ENCODE results near the gene BSN.

Gene BSN

GRCh38 chr3:49667701-49668413 is 113.6 kb downstream of the BSN start:
- ATAC-seq (ENCODE audit: low read depth) (no peak), DNase-seq (ENCODE audit: low spot score) (no peak)
- peak overlapping the region; percentile 38 for H3K27ac ChIP-seq (ENCODE audit: poor library complexity, severe bottlenecking)
- peaks cover 16% of the 10 kb centered on the region for H3K4me1 ChIP-seq (ENCODE audit: insufficient read depth, poor library complexity, severe bottlenecking)
- H3K36me3 ChIP-seq (ENCODE audit: low read depth), result no peaks in the 10 kb centered on the region
- no peaks in the 10 kb centered on the region for H3K27me3 ChIP-seq (ENCODE audit: insufficient read depth, poor library complexity, severe bottlenecking)
- H3K9me3 ChIP-seq (ENCODE audit: severe bottlenecking), result no peaks in the 10 kb centered on the region
- no peak for TF ChIP-seq CTCF (IDR thresholded peaks at IDR 0.05; ENCODE audit: poor library complexity, severe bottlenecking)
- H3K4me3 ChIP-seq (ENCODE audit: severe bottlenecking), result no peak overlapping the region

DNA sequence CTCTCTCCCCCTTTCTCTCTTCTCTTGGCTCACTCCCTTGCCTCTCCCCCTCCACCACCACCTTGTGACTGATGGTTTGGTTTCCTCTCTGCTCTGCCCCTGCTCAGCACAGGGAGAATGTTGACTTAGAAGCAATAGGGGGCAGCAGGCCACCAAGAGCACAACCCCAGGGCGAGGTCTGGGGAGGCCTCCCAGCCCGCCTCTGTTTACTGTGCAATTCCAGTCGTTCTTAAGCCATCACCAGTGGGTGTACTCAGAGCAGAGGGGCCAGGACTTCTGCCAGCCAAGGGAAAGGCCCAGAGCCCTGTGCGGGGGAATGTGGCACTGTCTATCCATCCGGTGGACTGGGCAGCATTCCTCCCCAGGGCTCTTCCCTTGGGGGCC is 114.1 kb downstream of the BSN start:
- ATAC-seq (ENCODE audit: low read depth) (peak; percentile 14; the same call in 1 of the 3 replicates), DNase-seq (ENCODE audit: low spot score) (no peak)
- TF ChIP-seq CTCF (IDR thresholded peaks at IDR 0.05; ENCODE audit: poor library complexity, severe bottlenecking), result no peak

GRCh38 chr3:49668861-49669260 is 114.6 kb downstream of the BSN start:
- Histone ChIP-seq H3K9me3 (ENCODE audit: severe bottlenecking) (no peaks in the 10 kb centered on the region), H3K36me3 (ENCODE audit: low read depth) (no peaks in the 10 kb centered on the region), H3K4me3 (ENCODE audit: severe bottlenecking) (no peak overlapping the region), H3K27me3 (ENCODE audit: insufficient read depth, poor library complexity, severe bottlenecking) (no peaks in the 10 kb centered on the region), H3K4me1 (ENCODE audit: insufficient read depth, poor library complexity, severe bottlenecking) (peaks cover 16% of the 10 kb centered on the region), H3K27ac (ENCODE audit: poor library complexity, severe bottlenecking) (peak overlapping the region; percentile 38)
- ATAC-seq (ENCODE audit: low read depth) (peak; percentile 37), DNase-seq (ENCODE audit: low spot score) (no peak)
- no peak for TF ChIP-seq CTCF (IDR thresholded peaks at IDR 0.05; ENCODE audit: poor library complexity, severe bottlenecking)

More for the DNA sequence above, 114.1 kb downstream of the BSN start:
- Histone ChIP-seq H3K4me3 (ENCODE audit: severe bottlenecking) (no peak overlapping the region), H3K27me3 (ENCODE audit: insufficient read depth, poor library complexity, severe bottlenecking) (no peaks in the 10 kb centered on the region), H3K4me1 (ENCODE audit: insufficient read depth, poor library complexity, severe bottlenecking) (peaks cover 16% of the 10 kb centered on the region), H3K27ac (ENCODE audit: poor library complexity, severe bottlenecking) (peak overlapping the region; percentile 38), H3K36me3 (ENCODE audit: low read depth) (no peaks in the 10 kb centered on the region), H3K9me3 (ENCODE audit: severe bottlenecking) (no peaks in the 10 kb centered on the region)

- peak overlapping the region; percentile 38 for H3K27ac ChIP-seq (ENCODE audit: poor library complexity, severe bottlenecking)
- ATAC-seq (ENCODE audit: low read depth) (no peak), DNase-seq (ENCODE audit: low spot score) (no peak)
- peaks cover 16% of the 10 kb centered on the region for H3K4me1 ChIP-seq (ENCODE audit: insufficient read depth, poor library complexity, severe bottlenecking)
- H3K9me3 ChIP-seq (ENCODE audit: severe bottlenecking), result no peaks in the 10 kb centered on the region
- no peaks in the 10 kb centered on the region for H3K36me3 ChIP-seq (ENCODE audit: low read depth)
- H3K4me3 ChIP-seq (ENCODE audit: severe bottlenecking), result no peak overlapping the region
- H3K27me3 ChIP-seq (ENCODE audit: insufficient read depth, poor library complexity, severe bottlenecking), result no peaks in the 10 kb centered on the region
- TF ChIP-seq CTCF (IDR thresholded peaks at IDR 0.05; ENCODE audit: poor library complexity, severe bottlenecking), result no peak
These were observed 115.1 kb downstream of the BSN start for GRCh38 chr3:49669352-49669751.

GRCh38 chr3:49670940-49671290 is 116.6 kb downstream of the BSN start:
- ATAC-seq (ENCODE audit: low read depth), result no peak
- no peak for DNase-seq (ENCODE audit: low spot score)
- H3K4me3 ChIP-seq (ENCODE audit: severe bottlenecking), result no peak overlapping the region
- TF ChIP-seq CTCF (IDR thresholded peaks at IDR 0.05; ENCODE audit: poor library complexity, severe bottlenecking), result no peak
- peaks cover 16% of the 10 kb centered on the region for H3K4me1 ChIP-seq (ENCODE audit: insufficient read depth, poor library complexity, severe bottlenecking)
- H3K9me3 ChIP-seq (ENCODE audit: severe bottlenecking), result no peaks in the 10 kb centered on the region
- no peaks in the 10 kb centered on the region for H3K27me3 ChIP-seq (ENCODE audit: insufficient read depth, poor library complexity, severe bottlenecking)
- no peak overlapping the region for H3K27ac ChIP-seq (ENCODE audit: poor library complexity, severe bottlenecking)
- peaks cover 10% of the 10 kb centered on the region for H3K36me3 ChIP-seq (ENCODE audit: low read depth)
